Endothelial cell of umbilical vein (primary cell): ENCODE measurements around the gene CEACAM4. TPM values are rescaled to one million over a fixed set of nuclear protein-coding genes. Genes with fewer than 3 reads are reported as not detected.

Experiments used
- BruUV-seq: library from RNA; stranded (reverse); fragments of 400-500 nt; replicated peaks from 2 replicates; lab custom pipeline; 2021; lab: Mats Ljungman, UMichigan
- CTCF ChIA-PET: fragments of 300-600, 350-600 bp; sonication (Branson Sonifier 250); formaldehyde crosslinking; loops from one replicate; lab custom pipeline; 2021; ENCODE audit warnings: antibody characterized with exemption, inconsistent platforms; lab: Charles Lee
- POLR2A ChIA-PET: fragments of 300-600, 350-600 bp; sonication (Branson Sonifier 250); formaldehyde crosslinking; loops from one replicate; lab custom pipeline; 2021; ENCODE audit warnings: antibody characterized with exemption, inconsistent platforms; lab: Charles Lee
- DNase-seq: peaks from one replicate; pipeline ENCODE4 v3.0.0-alpha.2; 2011; ENCODE audit warnings: low read depth, low spot score
- FAIRE-seq: peaks from 2 replicates; lab custom pipeline; 2011; peaks lifted over from hg19 to GRCh38; lab: Jason Lieb, UNC
- H2AFZ ChIP-seq: 2 replicates; pipeline ENCODE4 v1.6.0; 2012; ENCODE audit warnings: low read depth, low read length, control low read depth, inconsistent platforms
- H3K27ac ChIP-seq: 2 replicates; pipeline ENCODE4 v1.5.1; 2011; ENCODE audit warnings: low read depth, mild to moderate bottlenecking, control low read depth, low read length, moderate library complexity; ENCODE audit not compliant: insufficient read depth
- H3K27me3 ChIP-seq, 2 experiments: 2 replicates each; pipeline versions ENCODE4 v1.6.0 to v1.6.1; 2011; ENCODE audit warnings: low read length in 2 of 2, mixed read lengths in 1 of 2; ENCODE audit not compliant: control insufficient read depth in 2 of 2, insufficient read depth in 2 of 2
- H3K36me3 ChIP-seq, 2 experiments: 2 replicates in 1 of 2; 3 replicates in 1 of 2; pipeline ENCODE4 v1.5.1; 2011; ENCODE audit warnings: low read length in 2 of 2, mild to moderate bottlenecking in 1 of 2, moderate library complexity in 1 of 2; ENCODE audit not compliant: control insufficient read depth in 2 of 2, insufficient read depth in 2 of 2; ENCODE audit errors: extremely low read depth in 1 of 2
- H3K4me1 ChIP-seq: 3 replicates; pipeline ENCODE4 v1.5.1; 2011; ENCODE audit warnings: mild to moderate bottlenecking, low read length; ENCODE audit not compliant: control insufficient read depth, insufficient read depth; ENCODE audit errors: extremely low read depth
- H3K4me2 ChIP-seq: 2 replicates; pipeline ENCODE4 v1.6.1; 2011; ENCODE audit warnings: low read length, control low read depth, mixed read lengths; ENCODE audit not compliant: insufficient read depth
- H3K4me3 ChIP-seq, 3 experiments: fragments of 200-600 bp in 1 of 3; sonication (generic), shearing (Covaris generic) in 1 of 3; replicated peaks in 1 of 3; 2 replicates each; pipeline ENCODE4 v1.5.1; 2011 to 2016; ENCODE audit warnings: control low read depth in 3 of 3, low read length in 3 of 3, mild to moderate bottlenecking in 2 of 3, inconsistent platforms in 1 of 3, low read depth in 1 of 3, moderate library complexity in 1 of 3; ENCODE audit not compliant: insufficient read depth in 1 of 3
- H3K79me2 ChIP-seq: 2 replicates; pipeline ENCODE4 v1.6.0; 2012; ENCODE audit warnings: low read length, inconsistent platforms; ENCODE audit not compliant: control insufficient read depth, insufficient read depth
- H3K9ac ChIP-seq: replicated peaks from 2 replicates; pipeline ENCODE3; 2011; ENCODE audit warnings: low read length, control low read depth; ENCODE audit not compliant: insufficient read depth; ENCODE audit errors: extremely low read depth
- H3K9me1 ChIP-seq: replicated peaks from 3 replicates; pipeline ENCODE4 v1.6.0; 2011; ENCODE audit warnings: mild to moderate bottlenecking, low read length; ENCODE audit not compliant: control insufficient read depth, insufficient read depth; ENCODE audit errors: extremely low read depth
- H3K9me3 ChIP-seq: replicated peaks from 2 replicates; pipeline ENCODE4 v1.5.1; 2012; ENCODE audit warnings: low read length, inconsistent platforms; ENCODE audit not compliant: control insufficient read depth, insufficient read depth
- H4K20me1 ChIP-seq: replicated peaks from 2 replicates; pipeline ENCODE3; 2011; ENCODE audit warnings: mild to moderate bottlenecking, low read length; ENCODE audit not compliant: control insufficient read depth, insufficient read depth; ENCODE audit errors: extremely low read depth
- EZH2 ChIP-seq: IDR thresholded peaks from 2 replicates; pipeline ENCODE4 v1.6.1; 2012; ENCODE audit warnings: borderline replicate concordance, low read depth, mild to moderate bottlenecking, moderate library complexity, low read length, inconsistent platforms; ENCODE audit not compliant: severe bottlenecking
- FOS ChIP-seq: IDR thresholded peaks from 2 replicates; pipeline ENCODE4 v1.6.1; 2011; ENCODE audit warnings: mild to moderate bottlenecking, low read length, moderate library complexity, borderline replicate concordance; ENCODE audit not compliant: insufficient read depth
- GATA2 ChIP-seq: IDR thresholded peaks from 2 replicates; pipeline ENCODE4 v1.7.0; 2011; ENCODE audit warnings: low read depth, mild to moderate bottlenecking, moderate library complexity, mixed read lengths, low read length; ENCODE audit not compliant: insufficient read length, insufficient read depth
- JUN ChIP-seq: IDR thresholded peaks from 2 replicates; pipeline ENCODE4 v1.6.1; 2011; ENCODE audit warnings: borderline replicate concordance, low read depth; ENCODE audit not compliant: insufficient read length, insufficient read depth
- MYC ChIP-seq: IDR thresholded peaks from one replicate; pipeline ENCODE4 v1.6.1; 2011; ENCODE audit warnings: mild to moderate bottlenecking, low read depth, low read length
- POLR2A ChIP-seq: IDR thresholded peaks from 2 replicates; pipeline ENCODE4 v1.6.1; 2012; ENCODE audit warnings: low read depth, mild to moderate bottlenecking, control low read depth, low read length
- POLR2AphosphoS5 ChIP-seq: IDR thresholded peaks from 2 replicates; pipeline ENCODE4 v1.6.1; 2012; ENCODE audit warnings: low read depth, mild to moderate bottlenecking, control low read depth, low read length, moderate library complexity; ENCODE audit not compliant: insufficient read depth
- dilution Hi-C: fragments of 300-500 bp; cut with MboI; formaldehyde crosslinking; loops from one replicate; pipeline ENCODE4 v1.15.0; 2019; ENCODE audit warnings: low sequenced_read_pairs; ENCODE audit not compliant: extremely low pct_ligation_motif_present
- intact Hi-C: fragments of 100-400 bp; cut with micrococcal nuclease; formaldehyde crosslinking; loops from one replicate; pipeline ENCODE4 v1.10.0; 2022
- polyA plus RNA-seq, 4 experiments: library from polyadenylated mRNA; depleted of rRNA in 3 of 4; stranded (reverse) in 3 of 4; unstranded in 1 of 4; fragments of >200 nt; gene quantifications; 2 replicates each; pipeline versions ENCODE4 v1.2.1 to v1.2.3, GENCODE V29; 2011 to 2012; ENCODE audit warnings: missing spikeins in 1 of 4
- total RNA-seq: library from RNA; stranded (reverse); gene quantifications from 2 replicates; pipeline ENCODE4 v1.2.3, GENCODE V29; 2021
- TF ChIP-seq, protein P1 (sequence below), 2 donors: IDR thresholded peaks; 1 replicate in 1 of 2; 2 replicates in 1 of 2; pipeline ENCODE4 v1.5.1; 2011; ENCODE audit warnings: low read length in 2 of 2, mild to moderate bottlenecking in 2 of 2, moderate library complexity in 2 of 2, control low read depth in 1 of 2, inconsistent platforms in 1 of 2, low read depth in 1 of 2; ENCODE audit not compliant: insufficient read depth in 1 of 2; ENCODE audit errors: extremely low read depth in 1 of 2
- TF ChIP-seq, protein P2 (sequence below): IDR thresholded peaks from 2 replicates; pipeline ENCODE4 v1.6.1; 2011; ENCODE audit not compliant: insufficient read depth, insufficient read length

CEACAM4 gene
- total and polyA plus RNA-seq, 2 donors (not counting 3 experiments of a cell fraction or from before 2014, with no cell fraction given): not detected

DNA sequence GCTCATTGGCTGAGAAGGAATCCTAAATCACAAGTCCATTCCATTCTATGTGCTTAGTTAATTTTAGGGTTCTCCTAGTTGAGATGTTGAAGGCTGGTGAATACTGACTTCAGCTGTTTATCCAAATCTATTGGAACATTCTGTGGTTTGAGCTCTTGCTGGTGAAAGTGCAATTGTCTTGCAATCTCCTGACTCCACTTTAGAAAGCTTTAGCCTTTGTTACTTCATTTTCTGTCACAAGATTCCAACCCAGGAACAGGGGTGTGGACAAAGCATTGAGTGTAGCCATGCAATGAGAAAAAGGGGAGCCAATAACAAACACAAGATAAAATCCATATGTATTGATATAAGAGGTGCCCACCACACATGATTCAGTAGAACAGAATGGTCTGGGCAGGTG lies 35.9 kb downstream of the CEACAM4 start:
- dilution Hi-C loops (no loop called here), intact Hi-C loops (no loop called here)
- CTCF ChIA-PET: interaction anchor here (0.6 kb wide), 1 partner anchor 21 kb away, joined by 3 read pairs; no protein-coding TSS in a partner anchor
- DNase-seq (no peak), FAIRE-seq (no peak)
- Histone ChIP-seq H3K79me2 (no peaks in the 10 kb centered on the region), H3K9me1 (no peaks in the 10 kb centered on the region), H3K36me3 (no peaks in the 10 kb centered on the region), H3K27me3 (peaks cover 0 to 5% of the 10 kb centered on the region in 2 experiments), H3K9ac (no peak overlapping the region), H3K4me1 (peaks cover 5% of the 10 kb centered on the region), H3K4me2 (no peak overlapping the region), H3K4me3 (no peak overlapping the region), H3K9me3 (no peaks in the 10 kb centered on the region), H2AFZ (no peak overlapping the region), H4K20me1 (no peaks in the 10 kb centered on the region), H3K27ac (no peak overlapping the region)
- POLR2A ChIA-PET: no interaction called here
- no TSS peak for BruUV-seq
- TF ChIP-seq POLR2A: no peak
- no peak for TF ChIP-seq EZH2

DNA sequence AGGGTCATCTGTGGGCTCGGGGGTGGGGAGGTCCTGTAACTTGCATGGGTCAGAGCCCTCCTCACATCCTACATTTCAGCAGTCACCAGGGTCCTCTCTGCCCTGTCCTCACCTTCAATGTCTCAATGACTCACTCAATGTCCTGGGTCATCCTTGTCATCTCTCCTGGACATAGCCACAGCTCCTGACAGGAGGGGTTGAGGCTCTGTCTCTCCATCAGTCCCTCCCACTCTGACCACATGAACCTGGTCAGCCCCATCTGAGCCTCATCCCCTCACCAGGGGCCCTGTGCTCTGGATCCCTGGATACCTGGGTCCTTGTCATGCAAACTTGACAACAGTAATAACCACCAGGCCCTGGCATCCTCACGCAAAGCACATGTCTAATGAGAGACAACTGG lies 37.5 kb downstream of the CEACAM4 start:
- TF ChIP-seq MYC (no peak), FOS (no peak), JUN (no peak), GATA2 (no peak), POLR2A (no peak), POLR2AphosphoS5 (no peak), EZH2 (no peak)
- TF ChIP-seq, protein P1, sequence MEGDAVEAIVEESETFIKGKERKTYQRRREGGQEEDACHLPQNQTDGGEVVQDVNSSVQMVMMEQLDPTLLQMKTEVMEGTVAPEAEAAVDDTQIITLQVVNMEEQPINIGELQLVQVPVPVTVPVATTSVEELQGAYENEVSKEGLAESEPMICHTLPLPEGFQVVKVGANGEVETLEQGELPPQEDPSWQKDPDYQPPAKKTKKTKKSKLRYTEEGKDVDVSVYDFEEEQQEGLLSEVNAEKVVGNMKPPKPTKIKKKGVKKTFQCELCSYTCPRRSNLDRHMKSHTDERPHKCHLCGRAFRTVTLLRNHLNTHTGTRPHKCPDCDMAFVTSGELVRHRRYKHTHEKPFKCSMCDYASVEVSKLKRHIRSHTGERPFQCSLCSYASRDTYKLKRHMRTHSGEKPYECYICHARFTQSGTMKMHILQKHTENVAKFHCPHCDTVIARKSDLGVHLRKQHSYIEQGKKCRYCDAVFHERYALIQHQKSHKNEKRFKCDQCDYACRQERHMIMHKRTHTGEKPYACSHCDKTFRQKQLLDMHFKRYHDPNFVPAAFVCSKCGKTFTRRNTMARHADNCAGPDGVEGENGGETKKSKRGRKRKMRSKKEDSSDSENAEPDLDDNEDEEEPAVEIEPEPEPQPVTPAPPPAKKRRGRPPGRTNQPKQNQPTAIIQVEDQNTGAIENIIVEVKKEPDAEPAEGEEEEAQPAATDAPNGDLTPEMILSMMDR (IDR thresholded peaks at IDR 0.05; ENCODE audit: extremely low read depth in 1 of 2, insufficient read depth in 1 of 2, low read depth in 1 of 2, low read length in 2 of 2): no peak
- TF ChIP-seq, protein P2, sequence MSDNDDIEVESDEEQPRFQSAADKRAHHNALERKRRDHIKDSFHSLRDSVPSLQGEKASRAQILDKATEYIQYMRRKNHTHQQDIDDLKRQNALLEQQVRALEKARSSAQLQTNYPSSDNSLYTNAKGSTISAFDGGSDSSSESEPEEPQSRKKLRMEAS: no peak
- Histone ChIP-seq H3K9me3 (no peaks in the 10 kb centered on the region), H3K36me3 (no peaks in the 10 kb centered on the region), H3K27ac (no peak overlapping the region), H3K9ac (no peak overlapping the region), H3K4me1 (no peaks in the 10 kb centered on the region), H3K4me3 (no peak overlapping the region), H3K27me3 (peaks cover 0 to 4% of the 10 kb centered on the region in 2 experiments), H4K20me1 (no peaks in the 10 kb centered on the region), H3K9me1 (no peaks in the 10 kb centered on the region), H2AFZ (no peak overlapping the region), H3K4me2 (no peak overlapping the region), H3K79me2 (no peaks in the 10 kb centered on the region)
- intact Hi-C loops (no loop called here), dilution Hi-C loops (no loop called here)
- no peak for DNase-seq
- POLR2A ChIA-PET: no interaction called here
- CTCF ChIA-PET: no interaction called here
- no TSS peak for BruUV-seq
- no peak for FAIRE-seq
